HEK293 (cell line): Measurements from ENCODE around the gene LETM1.

ENCODE experiments used
- CTCF ChIA-PET: fragments of 350-600 bp; formaldehyde crosslinking; extraction: SDS; loops from one replicate; lab custom pipeline; 2021; ENCODE audit warnings: antibody characterized with exemption; lab: Yijun Ruan, JAX
- POLR2A ChIA-PET: fragments of 300-600 bp; formaldehyde crosslinking; extraction: SDS; loops from one replicate; lab custom pipeline; 2020; ENCODE audit warnings: antibody characterized with exemption, inconsistent platforms; lab: Yijun Ruan, JAX
- H3K27ac ChIP-seq: fragments of 200-500 bp; sonication (Bioruptor generic); 2 replicates; pipeline ENCODE4 v1.5.1; 2014; ENCODE audit warnings: low read depth, low read length, control low read depth, inconsistent platforms; ENCODE audit errors: extremely low read depth
- H3K36me3 ChIP-seq, 2 experiments: fragments of 200-500 bp in 1 of 2; sonication (Bioruptor generic) in 1 of 2; 1 replicate in 1 of 2; 2 replicates in 1 of 2; pipeline ENCODE4 v1.5.1; 2014 to 2017; ENCODE audit warnings: inconsistent platforms in 2 of 2, low read length in 2 of 2; ENCODE audit not compliant: control insufficient read depth in 2 of 2, insufficient read depth in 1 of 2
- H3K4me1 ChIP-seq: fragments of 200-500 bp; sonication (Bioruptor generic); 2 replicates; pipeline ENCODE4 v1.5.1; 2014; ENCODE audit warnings: mild to moderate bottlenecking, low read length, inconsistent platforms; ENCODE audit not compliant: control insufficient read depth, insufficient read depth
- H3K4me3 ChIP-seq: 2 replicates; pipeline ENCODE4 v1.5.1; 2011; ENCODE audit warnings: low read depth, mild to moderate bottlenecking, control low read depth, low read length, moderate library complexity
- H3K9me3 ChIP-seq: fragments of 200-500 bp; sonication (Bioruptor generic); 2 replicates; pipeline ENCODE4 v1.5.1; 2014; ENCODE audit warnings: low read depth, low read length, inconsistent platforms; ENCODE audit not compliant: control insufficient read depth, insufficient read depth
- HIC1 ChIP-seq: fragments of 450-650 bp; formaldehyde crosslinking; IDR thresholded peaks from 2 replicates; pipeline ENCODE4 v1.5.1; 2016; ENCODE audit warnings: missing biosample characterization, missing genetic modification characterization
- PRDM10 ChIP-seq: fragments of 450-650 bp; formaldehyde crosslinking; IDR thresholded peaks from 2 replicates; pipeline ENCODE4 v1.5.1; 2016; ENCODE audit warnings: missing biosample characterization, missing genetic modification characterization
- SETDB1 ChIP-seq: IDR thresholded peaks from one replicate; pipeline ENCODE4 v1.6.1; 2017; ENCODE audit warnings: mild to moderate bottlenecking, low read length, moderate library complexity, mixed read lengths; ENCODE audit not compliant: insufficient read length
- TSHZ1 ChIP-seq: fragments of 450-650 bp; formaldehyde crosslinking; IDR thresholded peaks from 2 replicates; pipeline ENCODE4 v1.5.1; 2016; ENCODE audit warnings: missing biosample characterization, missing genetic modification characterization, borderline replicate concordance
- ZBTB8A ChIP-seq: fragments of 450-650 bp; formaldehyde crosslinking; IDR thresholded peaks from 2 replicates; pipeline ENCODE4 v1.5.1; 2016; ENCODE audit warnings: missing biosample characterization, missing genetic modification characterization
- ZFP3 ChIP-seq: fragments of 450-650 bp; formaldehyde crosslinking; IDR thresholded peaks from 2 replicates; pipeline ENCODE4 v1.5.1; 2016; ENCODE audit warnings: low read depth, missing biosample characterization, missing genetic modification characterization
- ZNF138 ChIP-seq: fragments of 450-650 bp; formaldehyde crosslinking; IDR thresholded peaks from 2 replicates; pipeline ENCODE4 v1.5.1; 2016; ENCODE audit warnings: missing biosample characterization, missing genetic modification characterization, borderline replicate concordance
- ZNF18 ChIP-seq: fragments of 450-650 bp; formaldehyde crosslinking; IDR thresholded peaks from 2 replicates; pipeline ENCODE4 v1.5.1; 2016; ENCODE audit warnings: missing biosample characterization, missing genetic modification characterization
- ZNF394 ChIP-seq: fragments of 450-650 bp; formaldehyde crosslinking; IDR thresholded peaks from 2 replicates; pipeline ENCODE4 v1.5.1; 2016; ENCODE audit warnings: missing biosample characterization, missing genetic modification characterization, mild to moderate bottlenecking, moderate library complexity, borderline replicate concordance
- ZNF416 ChIP-seq: fragments of 450-650 bp; formaldehyde crosslinking; IDR thresholded peaks from 2 replicates; pipeline ENCODE4 v1.5.1; 2016; ENCODE audit warnings: missing biosample characterization, missing genetic modification characterization
- ZNF518A ChIP-seq: fragments of 450-650 bp; formaldehyde crosslinking; conservative IDR thresholded peaks from 2 replicates; pipeline ENCODE4 v1.5.1; 2016; ENCODE audit warnings: low read depth, missing biosample characterization, missing genetic modification characterization
- ZNF555 ChIP-seq: fragments of 450-650 bp; formaldehyde crosslinking; conservative IDR thresholded peaks from 2 replicates; pipeline ENCODE4 v1.5.1; 2017; ENCODE audit warnings: missing biosample characterization, mild to moderate bottlenecking, missing genetic modification characterization, inconsistent platforms
- ZNF558 ChIP-seq: fragments of 450-650 bp; formaldehyde crosslinking; IDR thresholded peaks from 2 replicates; pipeline ENCODE4 v1.5.1; 2016; ENCODE audit warnings: missing biosample characterization, missing genetic modification characterization
- ZNF600 ChIP-seq: fragments of 450-650 bp; formaldehyde crosslinking; IDR thresholded peaks from 2 replicates; pipeline ENCODE4 v1.5.1; 2016; ENCODE audit warnings: missing biosample characterization, missing genetic modification characterization
- ZNF645 ChIP-seq: fragments of 450-650 bp; formaldehyde crosslinking; IDR thresholded peaks from 2 replicates; pipeline ENCODE4; 2016; ENCODE audit warnings: missing biosample characterization, missing genetic modification characterization

The LETM1 gene

GRCh38 chr4:1765409-1766072, 90.4 kb downstream of the LETM1 start:
- Histone ChIP-seq H3K4me3 (no peak overlapping the region), H3K36me3 (no peaks in the 10 kb centered on the region), H3K4me1 (no peaks in the 10 kb centered on the region), H3K27ac (no peak overlapping the region), H3K9me3 (no peaks in the 10 kb centered on the region)
- no peak for TF ChIP-seq ZNF645 (tag by site-specific recombination)
- peak; percentile 43; the same call in 1 of the 2 replicates for TF ChIP-seq ZNF600 (tag by site-specific recombination)
- TF ChIP-seq ZFP3, result peak; percentile 74; the same call in 1 of the 2 replicates
- no peak for TF ChIP-seq TSHZ1 (tag by site-specific recombination)
- no peak for TF ChIP-seq ZNF416 (tag by site-specific recombination)
- peak; percentile 45; the same call in 1 of the 2 replicates for TF ChIP-seq ZBTB8A (tag by site-specific recombination)
- no peak for TF ChIP-seq ZNF18
- peak; percentile 6; the same call in 1 of the 2 replicates for TF ChIP-seq HIC1
- no peak for TF ChIP-seq ZNF558 (tag by site-specific recombination)
- peak; percentile 19; the same call in 1 of the 2 replicates for TF ChIP-seq PRDM10 (tag by site-specific recombination)
- ChIA-PET POLR2A (interaction anchor here (1.5 kb wide), 1 partner anchor 27 kb away, joined by 5 read pairs; the partner anchor contains the start of gene FGFR3), CTCF (interaction anchor here (3.0 kb wide), 1 partner anchor 19 kb away, joined by 23 read pairs; no protein-coding TSS in a partner anchor)

GRCh38 chr4:1764670-1765069, 91.3 kb downstream of the LETM1 start:
- H3K36me3 ChIP-seq, result no peaks in the 10 kb centered on the region
- ChIA-PET POLR2A (interaction anchor here (1.5 kb wide), 1 partner anchor 28 kb away, joined by 5 read pairs; the partner anchor contains the start of gene FGFR3), CTCF (no interaction called here)
- H3K27ac ChIP-seq, result no peak overlapping the region
- no peaks in the 10 kb centered on the region for H3K4me1 ChIP-seq
- H3K9me3 ChIP-seq, result no peaks in the 10 kb centered on the region
- no peak overlapping the region for H3K4me3 ChIP-seq
- TF ChIP-seq SETDB1 (no peak), ZNF518A (tag by site-specific recombination) (no peak), ZNF394 (tag by site-specific recombination) (no peak), ZNF138 (tag by site-specific recombination) (no peak), ZNF555 (tag by site-specific recombination) (no peak)
